GM19351 (cell line): ENCODE measurements around the gene CCDC158.
"Not testable (repeated sequence)": the region's sequence is repeated elsewhere in the genome, so short reads cannot be mapped to it uniquely, and the experiment has no call there.

Experiments used
- ATAC-seq: cut with Tn5 transposase; IDR thresholded peaks from one replicate; pipeline ENCODE4 v1.9.1; 2021; ENCODE audit warnings: mild to moderate bottlenecking, moderate library complexity; ENCODE audit not compliant: unreplicated experiment

The CCDC158 gene

GRCh38 chr4:76420762-76421581 lies at the start of gene CCDC158:
CCDC158 (minus strand) TSS chr4:76421141; CDS start chr4:76403207, 17,934 bp downstream.
- no peak for ATAC-seq

DNA sequence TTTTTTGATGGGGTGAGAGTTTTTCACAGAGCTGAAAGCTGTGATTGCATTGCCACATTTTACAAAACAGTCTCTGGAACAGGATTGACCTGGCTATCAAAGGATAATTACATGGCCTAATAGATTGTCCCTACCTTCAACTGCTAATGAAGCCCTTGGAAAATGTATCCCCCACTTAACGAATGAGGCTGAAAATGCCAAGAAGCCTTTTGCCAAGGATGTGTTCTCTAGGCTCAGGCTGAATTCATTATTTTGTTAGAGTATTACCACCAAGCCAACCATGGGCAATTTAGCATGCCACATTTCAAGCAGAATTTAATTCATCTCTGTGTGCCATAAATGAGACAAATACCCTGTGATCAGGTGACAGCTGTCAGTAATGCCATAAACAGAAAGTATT lies 49.6 kb upstream of the CCDC158 start:
- no peak for ATAC-seq

DNA sequence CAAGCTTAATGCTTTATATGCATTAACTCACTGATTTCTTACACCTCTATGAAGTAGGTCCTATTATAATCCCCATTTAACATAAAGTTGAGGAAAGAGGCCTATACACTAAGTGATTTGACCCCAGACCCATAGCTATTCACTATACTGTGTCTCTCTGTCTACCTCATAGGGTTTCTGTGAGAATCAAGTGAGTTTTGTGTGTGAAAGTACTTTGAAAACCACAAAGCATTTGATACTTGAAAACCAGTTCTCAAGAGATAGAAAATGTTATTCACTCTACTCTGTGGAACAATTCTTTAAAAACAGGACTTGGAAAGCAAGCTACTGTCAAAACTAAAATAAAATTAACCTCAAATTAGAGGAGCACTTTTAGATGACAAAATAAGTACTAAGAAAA lies 49.1 kb upstream of the CCDC158 start:
- no peak for ATAC-seq

DNA sequence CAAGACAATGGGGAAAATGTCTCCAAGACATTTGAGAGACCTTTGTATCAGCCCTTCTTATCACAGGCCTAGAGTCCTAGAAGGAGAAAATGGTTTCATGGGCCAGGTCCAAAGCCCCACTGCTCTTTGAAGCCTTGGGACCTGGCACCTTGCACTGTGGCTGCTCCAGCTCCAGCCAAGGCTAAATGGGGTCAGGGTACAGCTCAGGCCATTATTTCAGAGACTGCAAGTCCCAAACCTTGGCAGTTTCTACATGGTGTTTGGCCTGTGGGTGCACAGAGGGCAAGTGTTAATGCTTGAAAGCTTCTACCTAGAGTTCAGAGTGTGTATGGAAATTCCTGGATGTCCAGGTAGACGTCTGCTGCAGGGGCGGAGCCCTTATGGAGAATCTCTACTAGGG lies 42.6 kb upstream of the CCDC158 start:
- no peak for ATAC-seq

DNA sequence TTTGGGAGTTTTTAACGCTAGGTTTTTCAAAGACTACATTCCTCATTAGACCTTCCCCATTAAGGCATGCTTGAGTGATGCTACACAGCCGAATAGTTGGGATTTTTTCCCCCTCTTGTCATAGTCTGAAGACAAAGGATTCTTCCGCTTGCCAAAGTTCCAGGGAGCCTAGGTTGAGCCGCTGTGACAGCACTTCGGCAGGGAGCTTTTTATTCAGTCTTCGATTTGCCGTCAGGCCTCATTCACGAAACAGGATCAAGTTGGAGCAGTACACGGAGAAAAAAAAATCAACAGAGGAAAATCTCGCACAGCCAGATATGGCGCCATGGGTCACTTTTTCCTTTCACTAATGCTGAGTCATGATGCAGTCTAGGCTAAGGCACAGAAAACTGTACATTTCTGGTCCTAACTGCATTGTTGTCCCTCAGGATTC lies 38.4 kb upstream of the CCDC158 start:
- ATAC-seq: no peak

DNA sequence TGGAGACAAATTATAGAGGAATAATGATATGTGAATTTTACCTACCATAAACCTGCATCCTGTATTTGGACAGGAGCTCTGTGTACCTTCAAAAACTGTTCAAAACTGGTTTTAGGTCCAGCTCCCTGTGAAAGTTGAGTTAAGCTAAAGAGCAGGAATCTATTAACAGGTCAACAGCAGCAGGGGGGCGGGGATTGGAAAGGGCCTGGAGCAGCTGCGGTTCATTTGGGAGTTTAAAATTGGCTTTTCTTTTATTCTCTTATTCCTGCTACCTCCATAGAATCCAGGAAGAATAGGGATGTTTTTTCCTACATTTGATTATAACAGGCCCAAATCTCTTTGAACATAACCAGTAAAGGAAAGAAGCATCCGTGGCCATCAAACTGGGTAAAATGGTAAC lies 37.9 kb upstream of the CCDC158 start:
- ATAC-seq: no peak

DNA sequence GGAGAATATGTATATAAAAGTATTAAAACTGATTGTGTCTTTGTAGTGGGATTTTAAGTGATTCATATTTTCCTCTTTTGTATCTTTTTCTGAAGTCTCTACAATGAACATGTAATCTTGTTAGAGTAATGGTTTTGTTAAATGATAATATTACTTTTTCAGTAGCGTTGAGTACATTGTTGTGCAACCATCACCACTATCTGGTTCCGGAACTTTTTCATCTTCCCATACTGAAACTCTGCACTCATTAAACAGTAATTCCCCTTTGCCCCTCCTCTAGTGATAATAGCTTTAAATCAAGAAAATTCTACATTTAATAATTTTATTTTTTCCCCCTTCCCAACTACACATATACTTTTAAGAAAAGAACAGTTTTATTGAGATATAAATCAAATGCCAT lies 37.4 kb upstream of the CCDC158 start:
- no peak for ATAC-seq

GRCh38 chr4:76457885-76458284 lies 36.9 kb upstream of the CCDC158 start:
- ATAC-seq: no peak

DNA sequence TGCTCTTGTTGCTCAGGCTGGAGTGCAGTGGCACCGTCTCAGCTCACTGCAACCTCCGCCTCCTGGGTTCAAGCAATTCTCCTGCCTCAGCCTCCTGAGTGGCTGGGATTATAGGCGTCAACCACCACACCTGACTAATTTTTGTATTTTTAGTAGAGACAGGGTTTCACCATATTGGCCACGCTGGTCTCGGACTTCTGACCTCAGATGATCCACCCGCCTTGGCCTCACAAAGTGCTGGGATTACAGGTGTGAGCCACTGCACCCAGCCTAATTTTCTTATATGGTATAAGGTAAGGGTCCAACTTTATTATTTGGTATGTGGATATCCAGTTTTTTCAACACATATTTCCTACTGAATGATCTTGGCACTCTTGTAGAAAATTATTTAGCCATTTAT lies 33.1 kb upstream of the CCDC158 start:
- ATAC-seq: not testable (repeated sequence)

- ATAC-seq: no peak
Measured at GRCh38 chr4:76453232-76453631, 32.3 kb upstream of the CCDC158 start.

DNA sequence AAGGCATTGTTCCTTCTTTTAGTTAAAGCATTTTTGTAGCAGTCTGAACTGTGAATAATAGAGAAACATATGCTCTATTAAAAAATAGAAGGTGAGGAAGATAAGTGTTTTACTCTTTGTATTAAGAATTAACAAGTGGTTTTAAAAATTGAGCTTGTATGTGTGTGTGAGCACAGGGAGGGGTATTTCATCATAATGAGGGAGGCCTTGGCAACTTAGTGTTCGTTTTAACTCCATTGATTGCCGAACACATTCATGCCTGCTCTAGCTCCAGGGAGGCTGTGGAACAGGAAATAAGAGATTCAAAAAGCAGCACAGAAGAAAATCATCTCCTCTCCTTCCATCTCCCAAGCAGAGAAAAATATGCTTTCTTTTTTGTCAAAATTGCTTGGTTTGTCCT lies 28.9 kb upstream of the CCDC158 start:
- no peak for ATAC-seq

DNA sequence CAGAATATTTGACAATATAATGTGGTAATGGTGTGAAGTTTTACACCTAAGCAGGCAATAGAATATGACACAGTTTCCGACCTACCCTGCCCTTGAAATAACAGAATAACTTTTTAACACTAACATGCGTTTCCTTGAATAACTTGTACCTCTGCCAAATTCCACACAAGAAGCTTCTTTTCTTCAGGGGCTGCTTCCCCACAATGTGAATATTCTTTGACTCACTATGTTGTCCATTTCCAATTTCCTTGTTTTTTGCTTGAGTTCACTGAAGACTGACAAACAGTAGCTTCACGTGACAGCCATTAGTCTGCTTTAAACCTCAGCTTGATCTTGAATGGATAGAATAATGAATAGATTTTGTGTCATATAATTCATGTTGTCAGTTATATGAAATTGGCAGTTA lies 28.4 kb upstream of the CCDC158 start:
- no peak for ATAC-seq

DNA sequence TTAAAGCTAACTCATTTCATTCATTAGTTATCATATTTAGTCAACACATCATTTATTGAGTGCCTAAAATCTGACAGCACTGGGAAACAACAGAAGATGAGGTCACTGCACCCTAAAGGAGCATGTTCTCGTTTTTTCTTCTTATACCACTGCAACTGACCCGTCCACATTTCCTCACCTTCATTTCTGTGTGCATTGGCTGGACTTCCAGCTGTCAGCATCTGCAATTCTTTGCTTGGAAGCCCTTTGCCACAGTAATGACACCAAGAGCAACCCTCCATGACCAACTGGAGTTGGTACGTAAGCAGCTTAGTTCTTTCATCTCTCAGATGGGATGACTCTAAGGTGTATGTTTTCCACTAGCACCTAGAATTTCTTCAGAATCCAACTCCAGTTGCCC lies 27.3 kb upstream of the CCDC158 start:
- no peak for ATAC-seq

DNA sequence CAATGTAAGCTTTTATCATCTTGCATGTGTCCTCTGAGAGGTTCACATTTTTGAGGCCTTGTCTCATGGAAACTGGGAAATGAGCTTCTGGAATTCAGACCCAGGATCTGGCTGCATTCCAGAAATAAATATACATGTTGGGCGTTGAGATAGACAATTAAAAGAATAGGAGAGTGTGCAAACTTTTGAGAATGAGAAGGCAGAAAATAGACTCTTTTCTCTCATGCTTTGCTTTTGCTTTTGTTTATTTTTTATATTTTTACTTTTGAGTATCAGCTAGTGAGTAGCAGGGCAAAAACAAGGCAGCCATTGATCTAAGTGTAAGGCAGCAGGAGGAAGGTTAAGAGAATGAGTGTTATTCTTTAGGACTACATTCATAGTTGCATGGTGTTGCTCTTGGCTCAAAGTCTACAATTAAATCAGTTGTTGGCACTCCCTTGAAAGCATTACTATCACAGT lies 26.5 kb upstream of the CCDC158 start:
- ATAC-seq: no peak

DNA sequence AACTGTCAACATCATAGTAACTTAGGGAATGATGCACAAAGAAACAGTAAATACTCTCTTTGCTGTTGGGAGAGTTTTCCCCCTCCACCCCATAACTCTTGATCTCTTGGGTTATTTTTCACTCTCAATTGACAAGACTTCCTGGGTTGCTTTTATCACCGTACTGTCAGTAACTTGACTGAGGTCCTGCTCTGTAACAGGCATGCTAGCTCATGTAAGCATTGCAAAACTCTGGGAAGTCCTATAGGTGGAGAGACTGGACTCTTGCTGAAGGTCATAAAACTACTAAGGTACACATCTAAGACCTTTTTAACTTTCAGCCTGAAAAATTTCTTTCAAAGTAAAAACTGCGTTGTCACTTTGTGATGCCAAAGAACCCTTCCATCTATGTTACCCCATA lies 25.0 kb upstream of the CCDC158 start:
- no peak for ATAC-seq

DNA sequence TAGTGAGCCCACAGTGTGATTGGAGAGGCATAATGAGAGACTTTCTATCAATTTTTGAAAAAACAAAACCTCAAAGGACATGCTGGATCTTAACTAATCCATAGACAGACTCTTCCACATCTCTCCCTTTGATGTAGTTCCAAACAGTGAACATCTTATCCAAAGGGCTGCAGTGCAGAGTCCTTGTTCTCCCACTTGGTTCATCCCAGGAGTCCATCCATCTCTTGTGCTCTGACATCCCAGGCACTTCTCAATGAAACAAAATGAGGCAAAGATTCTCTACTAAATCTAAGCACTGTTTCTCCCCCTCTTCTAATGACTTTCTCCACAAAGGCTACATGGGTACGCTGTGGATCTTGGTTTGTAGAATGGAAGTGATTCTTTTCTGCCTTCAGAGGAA lies 22.4 kb upstream of the CCDC158 start:
- no peak for ATAC-seq

DNA sequence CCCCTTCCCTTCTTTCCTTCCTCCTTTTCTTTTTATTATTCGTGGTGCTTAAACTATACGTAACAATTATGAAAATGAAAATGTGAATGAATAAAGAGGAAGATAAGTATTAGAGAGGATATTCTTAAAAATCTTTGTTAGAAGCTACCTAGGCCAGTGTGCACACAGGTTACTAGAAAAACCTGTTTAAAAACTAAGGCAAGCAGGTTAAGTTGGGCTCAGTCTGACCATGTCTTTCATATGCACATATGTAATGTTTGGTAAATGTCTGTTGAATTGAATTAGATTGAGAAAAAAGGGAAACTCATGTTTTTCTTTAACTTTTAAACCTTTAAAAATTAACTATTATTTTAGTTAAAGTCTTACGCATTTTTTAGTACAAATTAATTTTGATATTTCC lies 21.9 kb upstream of the CCDC158 start:
- no peak for ATAC-seq

DNA sequence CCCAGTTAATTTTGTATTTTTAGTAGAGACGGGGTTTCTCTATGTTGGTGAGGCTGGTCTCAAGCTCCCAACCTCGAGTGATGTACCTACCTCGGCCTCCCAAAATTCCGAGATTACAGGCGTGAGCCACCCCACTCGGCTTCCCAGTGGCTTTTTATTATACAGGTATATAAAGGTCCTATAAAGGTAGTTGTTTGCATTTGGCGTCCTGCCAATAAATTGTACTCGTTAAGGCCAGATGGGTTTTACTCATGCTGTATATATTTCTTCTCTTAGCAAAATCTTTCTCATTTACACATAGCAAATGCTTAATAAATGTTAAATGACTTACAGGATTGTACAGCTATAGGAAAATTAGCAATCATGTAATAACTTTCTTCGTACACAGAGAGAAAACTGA lies 20.9 kb upstream of the CCDC158 start:
- no peak for ATAC-seq

DNA sequence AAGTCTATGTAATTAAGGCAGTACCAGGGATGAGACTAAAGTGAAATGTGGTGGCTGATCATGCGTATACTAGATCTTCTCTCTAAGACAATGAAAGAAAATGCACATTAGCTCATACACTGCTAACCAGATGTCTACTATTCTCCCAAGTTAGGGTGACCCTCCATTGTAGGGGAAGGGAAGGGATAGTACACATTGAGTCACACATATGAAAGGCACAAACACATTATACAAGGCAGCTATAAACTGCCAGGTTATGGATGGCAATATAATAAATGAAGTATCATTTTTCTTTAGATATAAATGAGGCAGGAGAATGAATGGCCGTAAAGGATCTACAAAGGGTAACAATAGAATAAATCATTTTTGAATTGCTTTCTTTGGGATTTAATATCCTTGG lies 18.6 kb upstream of the CCDC158 start:
- ATAC-seq: no peak

GRCh38 chr4:76435528-76436319 lies 14.8 kb upstream of the CCDC158 start:
- ATAC-seq: no peak

GRCh38 chr4:76434901-76435527 lies 14.1 kb upstream of the CCDC158 start, which contains the start of gene SHROOM3:
SHROOM3 (plus strand) TSS chr4:76435229; CDS start chr4:76436053, 824 bp downstream.
- ATAC-seq: no peak
